Fibroblast of lung (primary cell): ENCODE results near the gene HPS3. TPM values are rescaled to one million over a fixed set of nuclear protein-coding genes. Genes with fewer than 3 reads are reported as not detected.

Source experiments
- DNase-seq, 2 donors: peaks; one replicate each; pipeline versions ENCODE4 v3.0.0 to v3.0.0-alpha.2; 2010; ENCODE audit warnings: low read depth in 2 of 2
- H2AFZ ChIP-seq: 2 replicates; pipeline ENCODE4 v1.5.1; 2012; ENCODE audit warnings: low read length, control low read depth, inconsistent platforms
- H3K27ac ChIP-seq: 2 replicates; pipeline ENCODE4 v1.5.1; 2011; ENCODE audit warnings: low read length, control low read depth; ENCODE audit not compliant: insufficient read depth
- H3K27me3 ChIP-seq: 2 replicates; pipeline ENCODE4 v1.5.1; 2011; ENCODE audit warnings: mild to moderate bottlenecking, low read length; ENCODE audit not compliant: control insufficient read depth, insufficient read depth
- H3K36me3 ChIP-seq: 2 replicates; pipeline ENCODE4 v1.5.1; 2011; ENCODE audit warnings: low read length; ENCODE audit not compliant: control insufficient read depth, insufficient read depth
- H3K4me1 ChIP-seq: 2 replicates; pipeline ENCODE4 v1.5.1; 2011; ENCODE audit warnings: low read length; ENCODE audit not compliant: control insufficient read depth, insufficient read depth; ENCODE audit errors: extremely low read depth
- H3K4me2 ChIP-seq: 2 replicates; pipeline ENCODE4 v1.5.1; 2011; ENCODE audit warnings: low read length, control low read depth; ENCODE audit not compliant: insufficient read depth; ENCODE audit errors: extremely low read depth
- H3K4me3 ChIP-seq, 4 experiments: fragments of 200-600 bp in 1 of 4; sonication (generic) in 1 of 4; replicated peaks in 1 of 4; 2 replicates each; pipeline ENCODE4 v1.5.1; 2011 to 2016; ENCODE audit warnings: low read length in 4 of 4, low read depth in 3 of 4, mild to moderate bottlenecking in 3 of 4, control low read depth in 2 of 4, inconsistent platforms in 1 of 4, mixed read lengths in 1 of 4; ENCODE audit not compliant: insufficient read depth in 1 of 4; ENCODE audit errors: control extremely low read depth in 1 of 4
- H3K79me2 ChIP-seq: 2 replicates; pipeline ENCODE4 v1.5.1; 2012; ENCODE audit warnings: mild to moderate bottlenecking, low read length, inconsistent platforms; ENCODE audit not compliant: control insufficient read depth, insufficient read depth
- H3K9ac ChIP-seq: 2 replicates; pipeline ENCODE4 v1.5.1; 2011; ENCODE audit warnings: mild to moderate bottlenecking, low read length, control low read depth; ENCODE audit not compliant: insufficient read depth
- H3K9me3 ChIP-seq: 2 replicates; pipeline ENCODE4 v1.5.1; 2012; ENCODE audit warnings: low read depth, low read length; ENCODE audit not compliant: control insufficient read depth, insufficient read depth
- H4K20me1 ChIP-seq: 2 replicates; pipeline ENCODE4 v1.5.1; 2011; ENCODE audit warnings: low read length; ENCODE audit not compliant: control insufficient read depth, insufficient read depth; ENCODE audit errors: extremely low read depth
- CTCF ChIP-seq, 2 donors: IDR thresholded peaks in 1 of 2; conservative IDR thresholded peaks in 1 of 2; 1 replicate in 1 of 2; 2 replicates in 1 of 2; pipeline ENCODE4 v1.5.1; 2011 to 2012; ENCODE audit warnings: low read length in 2 of 2, control low read depth in 1 of 2, inconsistent platforms in 1 of 2, low read depth in 1 of 2, mild to moderate bottlenecking in 1 of 2
- EZH2 ChIP-seq: IDR thresholded peaks from 2 replicates; pipeline ENCODE4 v1.5.1; 2012; ENCODE audit warnings: low read length, control low read depth, mild to moderate bottlenecking; ENCODE audit errors: missing control alignments
- polyA plus RNA-seq, 2 donors: library from polyadenylated mRNA; depleted of rRNA in 1 of 2; stranded (reverse) in 1 of 2; unstranded in 1 of 2; fragments of >200 nt; gene quantifications; 2 replicates each; pipeline ENCODE4 v1.2.1, GENCODE V29; 2011 to 2012; ENCODE audit warnings: missing spikeins in 1 of 2
- total RNA-seq: library from RNA; depleted of rRNA; stranded (reverse); fragments of >200 nt; gene quantifications from 2 replicates; pipeline ENCODE4 v1.2.1, GENCODE V29; 2014

Gene HPS3
- total and polyA plus RNA-seq, 2 donors (not counting 1 experiment from before 2014, with no cell fraction given) = 31.0 to 33.4 TPM

GRCh38 chr3:149115114-149115513 lies 14.3 kb upstream of the HPS3 start:
- Histone ChIP-seq H3K27me3 (no peaks in the 10 kb centered on the region), H3K79me2 (no peaks in the 10 kb centered on the region), H3K4me2 (no peak overlapping the region), H3K9ac (no peak overlapping the region), H3K4me3 (no peak overlapping the region), H3K27ac (no peak overlapping the region), H3K36me3 (no peaks in the 10 kb centered on the region), H3K4me1 (no peaks in the 10 kb centered on the region), H2AFZ (no peak overlapping the region), H3K9me3 (no peaks in the 10 kb centered on the region), H4K20me1 (no peaks in the 10 kb centered on the region)
- no peak for TF ChIP-seq EZH2
- TF ChIP-seq CTCF (conservative IDR thresholded peaks at IDR 0.05 in 1 of 2, IDR thresholded peaks at IDR 0.05 in 1 of 2; ENCODE audit: low read depth in 1 of 2, low read length in 2 of 2) = no peak
- DNase-seq = no peak

GRCh38 chr3:149118724-149119123 lies 10.7 kb upstream of the HPS3 start:
- Histone ChIP-seq H3K4me1 (no peaks in the 10 kb centered on the region), H3K9ac (no peak overlapping the region), H3K27ac (no peak overlapping the region), H2AFZ (no peak overlapping the region), H4K20me1 (no peaks in the 10 kb centered on the region), H3K27me3 (no peaks in the 10 kb centered on the region), H3K36me3 (no peaks in the 10 kb centered on the region), H3K9me3 (no peaks in the 10 kb centered on the region), H3K79me2 (no peaks in the 10 kb centered on the region), H3K4me2 (no peak overlapping the region), H3K4me3 (no peak overlapping the region)
- no peak for DNase-seq
- TF ChIP-seq EZH2 (no peak), CTCF (conservative IDR thresholded peaks at IDR 0.05 in 1 of 2, IDR thresholded peaks at IDR 0.05 in 1 of 2; ENCODE audit: low read depth in 1 of 2, low read length in 2 of 2) (no peak)

DNA sequence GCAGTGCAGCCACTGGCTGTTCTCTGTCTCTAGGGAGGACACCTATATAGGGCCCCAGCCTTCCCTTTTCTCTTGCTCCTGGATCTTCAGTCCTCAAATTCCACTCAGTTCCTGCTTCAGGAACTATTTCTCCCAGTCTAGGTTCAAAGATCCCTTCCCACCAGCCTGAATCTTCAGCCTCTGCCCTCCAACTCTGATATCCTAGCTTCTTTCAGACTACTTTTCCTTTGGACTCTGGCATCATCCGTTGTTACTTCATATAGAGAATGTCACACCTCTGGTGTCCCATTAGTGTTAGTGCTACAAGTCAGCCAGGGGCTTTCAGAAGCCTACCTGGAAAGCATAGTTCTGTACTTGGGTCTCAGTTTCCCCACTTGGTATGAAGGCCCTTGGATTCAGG lies 10.0 kb upstream of the HPS3 start:
- H3K27ac ChIP-seq = no peak overlapping the region
- no peaks in the 10 kb centered on the region for H3K27me3 ChIP-seq
- DNase-seq = no peak
- no peak overlapping the region for H3K9ac ChIP-seq
- no peak overlapping the region for H3K4me3 ChIP-seq
- H3K79me2 ChIP-seq = no peaks in the 10 kb centered on the region
- TF ChIP-seq EZH2 (no peak), CTCF (conservative IDR thresholded peaks at IDR 0.05 in 1 of 2, IDR thresholded peaks at IDR 0.05 in 1 of 2; ENCODE audit: low read depth in 1 of 2, low read length in 2 of 2) (no peak)
- H3K36me3 ChIP-seq = no peaks in the 10 kb centered on the region
- H3K4me2 ChIP-seq = no peak overlapping the region
- no peak overlapping the region for H2AFZ ChIP-seq
- H3K9me3 ChIP-seq = no peaks in the 10 kb centered on the region
- H3K4me1 ChIP-seq = no peaks in the 10 kb centered on the region
- H4K20me1 ChIP-seq = no peaks in the 10 kb centered on the region
